WTC11 (cell line): Measurements from ENCODE around the gene WWOX. TPM values are rescaled to one million over a fixed set of nuclear protein-coding genes. Genes with fewer than 3 reads are reported as not detected.

ENCODE experiments used
- ATAC-seq: fragments of 200-7000 bp; cut with Tn5 transposase; 2 replicates; pipeline ENCODE4 v1.10.0; 2021; ENCODE audit warnings: mild to moderate bottlenecking, moderate library complexity
- CTCF ChIA-PET: fragments of 300-600 bp; sonication (Branson Sonifier 250); formaldehyde crosslinking; loops from one replicate; lab custom pipeline; 2021; ENCODE audit warnings: antibody characterized with exemption; lab: Charles Lee
- POLR2A ChIA-PET: fragments of 350-600 bp; sonication (Branson Sonifier 250); formaldehyde crosslinking; loops from one replicate; lab custom pipeline; 2021; ENCODE audit warnings: antibody characterized with exemption; lab: Charles Lee
- DNase-seq: peaks from one replicate; pipeline ENCODE4 v3.0.0; 2021; ENCODE audit warnings: low spot score
- H3K27ac Mint-ChIP-seq: 2 replicates; pipeline ENCODE4 v1.8.0; 2021; ENCODE audit warnings: mixed read lengths
- H3K27me3 Mint-ChIP-seq: 2 replicates; pipeline ENCODE4 v1.8.0; 2021; ENCODE audit warnings: low read depth, mild to moderate bottlenecking, moderate library complexity, mixed read lengths
- H3K36me3 Mint-ChIP-seq: 2 replicates; pipeline ENCODE4 v1.8.0; 2021; ENCODE audit warnings: mixed read lengths
- H3K4me1 Mint-ChIP-seq: 2 replicates; pipeline ENCODE4 v1.8.0; 2022; ENCODE audit warnings: mixed read lengths
- H3K4me3 Mint-ChIP-seq: 2 replicates; pipeline ENCODE4 v1.8.0; 2021; ENCODE audit warnings: mild to moderate bottlenecking, moderate library complexity, mixed read lengths
- H3K9me3 Mint-ChIP-seq: 2 replicates; pipeline ENCODE4 v1.8.0; 2021; ENCODE audit warnings: mixed read lengths
- CBFB ChIP-seq: sonication (generic); formaldehyde crosslinking; IDR thresholded peaks from 2 replicates; pipeline ENCODE4 v1.8.1; 2022; ENCODE audit warnings: mild to moderate bottlenecking, low read depth, missing genetic modification reagents
- CREB1 ChIP-seq: sonication (generic); formaldehyde crosslinking; IDR thresholded peaks from 2 replicates; pipeline ENCODE4 v1.8.0; 2023; ENCODE audit warnings: mild to moderate bottlenecking, missing genetic modification reagents
- ELF4 ChIP-seq: sonication (generic); formaldehyde crosslinking; IDR thresholded peaks from 2 replicates; pipeline ENCODE4 v1.8.1; 2022; ENCODE audit warnings: low read depth, mild to moderate bottlenecking, moderate library complexity, missing genetic modification reagents
- FOXP1 ChIP-seq: sonication (generic); formaldehyde crosslinking; IDR thresholded peaks from 2 replicates; pipeline ENCODE4 v1.8.0; 2022; ENCODE audit warnings: missing genetic modification reagents, mild to moderate bottlenecking, moderate library complexity, borderline replicate concordance
- FOXP4 ChIP-seq: sonication (generic); formaldehyde crosslinking; IDR thresholded peaks from 2 replicates; pipeline ENCODE4 v1.8.0; 2022; ENCODE audit warnings: mild to moderate bottlenecking, missing genetic modification reagents
- GABPB1 ChIP-seq: sonication (generic); formaldehyde crosslinking; IDR thresholded peaks from 2 replicates; pipeline ENCODE4 v1.8.1; 2023; ENCODE audit warnings: mild to moderate bottlenecking, missing genetic modification reagents
- HMGXB4 ChIP-seq: sonication (generic); formaldehyde crosslinking; IDR thresholded peaks from 2 replicates; pipeline ENCODE4 v1.8.1; 2023; ENCODE audit warnings: mild to moderate bottlenecking, moderate library complexity, missing genetic modification reagents
- KAT7 ChIP-seq: sonication (generic); formaldehyde crosslinking; IDR thresholded peaks from 2 replicates; pipeline ENCODE4 v1.8.1; 2023; ENCODE audit warnings: missing genetic modification reagents, mild to moderate bottlenecking, borderline replicate concordance
- NR1H2 ChIP-seq: sonication (generic); formaldehyde crosslinking; IDR thresholded peaks from 2 replicates; pipeline ENCODE4 v1.9.0; 2021; ENCODE audit warnings: mild to moderate bottlenecking, moderate library complexity, missing genetic modification reagents
- OVOL2 ChIP-seq: fragments of 250-450 bp; sonication (Bioruptor Pico); IDR thresholded peaks from 2 replicates; pipeline ENCODE4 v1.9.0; 2021; ENCODE audit warnings: mild to moderate bottlenecking, borderline replicate concordance
- PRRX2 ChIP-seq: fragments of 250-450 bp; sonication (Bioruptor Pico); IDR thresholded peaks from 2 replicates; pipeline ENCODE4 v1.8.0; 2021; ENCODE audit warnings: mild to moderate bottlenecking
- SOX15 ChIP-seq: fragments of 250-450 bp; sonication (Bioruptor Pico); IDR thresholded peaks from 2 replicates; pipeline ENCODE4 v1.9.0; 2021; ENCODE audit warnings: mild to moderate bottlenecking
- ZNF416 ChIP-seq: fragments of 250-450 bp; sonication (Bioruptor Pico); IDR thresholded peaks from 2 replicates; pipeline ENCODE4 v1.9.0; 2021; ENCODE audit warnings: mild to moderate bottlenecking, inconsistent platforms
- ZNF532 ChIP-seq: fragments of 250-450 bp; sonication (Bioruptor Pico); IDR thresholded peaks from 2 replicates; pipeline ENCODE4 v1.9.0; 2021; ENCODE audit warnings: mild to moderate bottlenecking, borderline replicate concordance
- total RNA-seq: library from RNA; stranded (reverse); gene quantifications from 3 replicates; pipeline ENCODE4 v1.2.3, GENCODE V29; 2021
- TF ChIP-seq, protein P1 (sequence below): sonication (generic); formaldehyde crosslinking; IDR thresholded peaks from 2 replicates; pipeline ENCODE4 v1.8.1; 2023; ENCODE audit warnings: mild to moderate bottlenecking, missing genetic modification reagents, moderate library complexity
- TF ChIP-seq, protein P2 (sequence below): sonication (generic); formaldehyde crosslinking; conservative IDR thresholded peaks from 2 replicates; pipeline ENCODE4 v1.8.1; 2023; ENCODE audit warnings: mild to moderate bottlenecking, low read depth, missing genetic modification reagents, moderate library complexity
- TF ChIP-seq, protein P3 (sequence below): fragments of 250-450 bp; sonication (Bioruptor Pico); IDR thresholded peaks from 2 replicates; pipeline ENCODE4 v1.9.0; 2021; ENCODE audit warnings: moderate library complexity, mild to moderate bottlenecking, inconsistent platforms, borderline replicate concordance
- TF ChIP-seq, protein P4 (sequence below): sonication (generic); formaldehyde crosslinking; IDR thresholded peaks from 2 replicates; pipeline ENCODE4 v1.8.1; 2022; ENCODE audit warnings: low read depth, missing genetic modification reagents, borderline replicate concordance
- TF ChIP-seq, protein P5 (sequence below): sonication (generic); formaldehyde crosslinking; IDR thresholded peaks from 2 replicates; pipeline ENCODE4 v1.8.0; 2022; ENCODE audit warnings: mild to moderate bottlenecking, missing genetic modification reagents

The WWOX gene
- total RNA-seq, 1 experiment from 2014 or later = 15.7 TPM

- Mint-ChIP-seq H3K9me3 (no peaks in the 10 kb centered on the region), H3K27ac (no peak overlapping the region), H3K36me3 (no peaks in the 10 kb centered on the region), H3K27me3 (no peaks in the 10 kb centered on the region), H3K4me3 (no peak overlapping the region), H3K4me1 (no peaks in the 10 kb centered on the region)
- ATAC-seq (no peak), DNase-seq (no peak)
- no peak for TF ChIP-seq FOXP4 (CRISPR knock-in tag)
- TF ChIP-seq PRRX2 (CRISPR knock-in tag) = no peak
- TF ChIP-seq, protein P1, sequence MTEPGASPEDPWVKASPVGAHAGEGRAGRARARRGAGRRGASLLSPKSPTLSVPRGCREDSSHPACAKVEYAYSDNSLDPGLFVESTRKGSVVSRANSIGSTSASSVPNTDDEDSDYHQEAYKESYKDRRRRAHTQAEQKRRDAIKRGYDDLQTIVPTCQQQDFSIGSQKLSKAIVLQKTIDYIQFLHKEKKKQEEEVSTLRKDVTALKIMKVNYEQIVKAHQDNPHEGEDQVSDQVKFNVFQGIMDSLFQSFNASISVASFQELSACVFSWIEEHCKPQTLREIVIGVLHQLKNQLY (CRISPR knock-in tag) = no peak
- TF ChIP-seq, protein P2, sequence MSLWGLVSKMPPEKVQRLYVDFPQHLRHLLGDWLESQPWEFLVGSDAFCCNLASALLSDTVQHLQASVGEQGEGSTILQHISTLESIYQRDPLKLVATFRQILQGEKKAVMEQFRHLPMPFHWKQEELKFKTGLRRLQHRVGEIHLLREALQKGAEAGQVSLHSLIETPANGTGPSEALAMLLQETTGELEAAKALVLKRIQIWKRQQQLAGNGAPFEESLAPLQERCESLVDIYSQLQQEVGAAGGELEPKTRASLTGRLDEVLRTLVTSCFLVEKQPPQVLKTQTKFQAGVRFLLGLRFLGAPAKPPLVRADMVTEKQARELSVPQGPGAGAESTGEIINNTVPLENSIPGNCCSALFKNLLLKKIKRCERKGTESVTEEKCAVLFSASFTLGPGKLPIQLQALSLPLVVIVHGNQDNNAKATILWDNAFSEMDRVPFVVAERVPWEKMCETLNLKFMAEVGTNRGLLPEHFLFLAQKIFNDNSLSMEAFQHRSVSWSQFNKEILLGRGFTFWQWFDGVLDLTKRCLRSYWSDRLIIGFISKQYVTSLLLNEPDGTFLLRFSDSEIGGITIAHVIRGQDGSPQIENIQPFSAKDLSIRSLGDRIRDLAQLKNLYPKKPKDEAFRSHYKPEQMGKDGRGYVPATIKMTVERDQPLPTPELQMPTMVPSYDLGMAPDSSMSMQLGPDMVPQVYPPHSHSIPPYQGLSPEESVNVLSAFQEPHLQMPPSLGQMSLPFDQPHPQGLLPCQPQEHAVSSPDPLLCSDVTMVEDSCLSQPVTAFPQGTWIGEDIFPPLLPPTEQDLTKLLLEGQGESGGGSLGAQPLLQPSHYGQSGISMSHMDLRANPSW (CRISPR knock-in tag) = no peak
- TF ChIP-seq NR1H2 (CRISPR knock-in tag) = no peak
- no peak for TF ChIP-seq CREB1 (CRISPR knock-in tag)
- TF ChIP-seq, protein P3, sequence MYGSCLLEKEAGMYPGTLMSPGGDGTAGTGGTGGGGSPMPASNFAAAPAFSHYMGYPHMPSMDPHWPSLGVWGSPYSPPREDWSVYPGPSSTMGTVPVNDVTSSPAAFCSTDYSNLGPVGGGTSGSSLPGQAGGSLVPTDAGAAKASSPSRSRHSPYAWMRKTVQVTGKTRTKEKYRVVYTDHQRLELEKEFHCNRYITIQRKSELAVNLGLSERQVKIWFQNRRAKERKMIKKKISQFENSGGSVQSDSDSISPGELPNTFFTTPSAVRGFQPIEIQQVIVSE (CRISPR knock-in tag) = no peak
- no peak for TF ChIP-seq GABPB1 (CRISPR knock-in tag)
- no peak for TF ChIP-seq HMGXB4 (CRISPR knock-in tag)
- no peak for TF ChIP-seq ZNF532
- TF ChIP-seq FOXP1 (CRISPR knock-in tag) = no peak
- TF ChIP-seq ELF4 (CRISPR knock-in tag) = no peak
- TF ChIP-seq OVOL2 (CRISPR knock-in tag) = no peak
- TF ChIP-seq ZNF416 = no peak
- TF ChIP-seq, protein P4, sequence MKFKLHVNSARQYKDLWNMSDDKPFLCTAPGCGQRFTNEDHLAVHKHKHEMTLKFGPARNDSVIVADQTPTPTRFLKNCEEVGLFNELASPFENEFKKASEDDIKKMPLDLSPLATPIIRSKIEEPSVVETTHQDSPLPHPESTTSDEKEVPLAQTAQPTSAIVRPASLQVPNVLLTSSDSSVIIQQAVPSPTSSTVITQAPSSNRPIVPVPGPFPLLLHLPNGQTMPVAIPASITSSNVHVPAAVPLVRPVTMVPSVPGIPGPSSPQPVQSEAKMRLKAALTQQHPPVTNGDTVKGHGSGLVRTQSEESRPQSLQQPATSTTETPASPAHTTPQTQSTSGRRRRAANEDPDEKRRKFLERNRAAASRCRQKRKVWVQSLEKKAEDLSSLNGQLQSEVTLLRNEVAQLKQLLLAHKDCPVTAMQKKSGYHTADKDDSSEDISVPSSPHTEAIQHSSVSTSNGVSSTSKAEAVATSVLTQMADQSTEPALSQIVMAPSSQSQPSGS (CRISPR knock-in tag) = no peak
- no peak for TF ChIP-seq CBFB
- TF ChIP-seq, protein P5, sequence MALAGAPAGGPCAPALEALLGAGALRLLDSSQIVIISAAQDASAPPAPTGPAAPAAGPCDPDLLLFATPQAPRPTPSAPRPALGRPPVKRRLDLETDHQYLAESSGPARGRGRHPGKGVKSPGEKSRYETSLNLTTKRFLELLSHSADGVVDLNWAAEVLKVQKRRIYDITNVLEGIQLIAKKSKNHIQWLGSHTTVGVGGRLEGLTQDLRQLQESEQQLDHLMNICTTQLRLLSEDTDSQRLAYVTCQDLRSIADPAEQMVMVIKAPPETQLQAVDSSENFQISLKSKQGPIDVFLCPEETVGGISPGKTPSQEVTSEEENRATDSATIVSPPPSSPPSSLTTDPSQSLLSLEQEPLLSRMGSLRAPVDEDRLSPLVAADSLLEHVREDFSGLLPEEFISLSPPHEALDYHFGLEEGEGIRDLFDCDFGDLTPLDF = no peak
- TF ChIP-seq KAT7 (CRISPR knock-in tag) = no peak
- no peak for TF ChIP-seq SOX15 (CRISPR knock-in tag)
- ChIA-PET CTCF (interaction anchor here (0.8 kb wide), 1 partner anchor 917 kb away, joined by 3 read pairs; no protein-coding TSS in a partner anchor), POLR2A (no interaction called here)
Measured at GRCh38 chr16:78684030-78684611, 584.7 kb downstream of the WWOX start.
